Transverse colon (tissue), 4 donors: ENCODE measurements around the gene ATRN. TPM values are rescaled to one million over a fixed set of nuclear protein-coding genes. Genes with fewer than 3 reads are reported as not detected.

Experiments
- DNase-seq: peaks from one replicate; pipeline ENCODE4 v3.0.0-alpha.2; 2019
- H3K27ac ChIP-seq, 4 donors: fragments of 200-600 bp; sonication (generic); 2 replicates each; pipeline ENCODE4 v1.5.1; 2016 to 2018; ENCODE audit warnings: inconsistent platforms in 4 of 4
- H3K27me3 ChIP-seq: fragments of 200-600 bp; sonication (generic); 2 replicates; pipeline ENCODE4 v1.5.1; 2017; ENCODE audit warnings: inconsistent platforms
- H3K36me3 ChIP-seq, 4 donors: fragments of 200-600 bp; sonication (generic); 2 replicates each; pipeline ENCODE4 v1.5.1; 2017 to 2019; ENCODE audit warnings: inconsistent platforms in 4 of 4
- H3K4me1 ChIP-seq, 4 donors: fragments of 200-600 bp; sonication (generic); 2 replicates each; pipeline ENCODE4 v1.5.1; 2017 to 2020; ENCODE audit warnings: inconsistent platforms in 4 of 4
- H3K4me3 ChIP-seq, 4 donors: fragments of 200-600 bp; sonication (generic); 1 replicate in 1 of 4; 2 replicates in 3 of 4; pipeline versions ENCODE4 v1.5.1 to v1.6.1; 2017 to 2019; ENCODE audit warnings: inconsistent platforms in 4 of 4
- H3K9me3 ChIP-seq, 2 donors: fragments of 200-600 bp; sonication (generic); 2 replicates each; pipeline ENCODE4 v1.5.1; 2017 to 2019; ENCODE audit warnings: inconsistent platforms in 2 of 2
- CTCF ChIP-seq, 5 experiments: fragments of 200-600 bp in 3 of 5; fragments of 450-650 bp in 2 of 5; sonication (generic) in 3 of 5; IDR thresholded peaks; 1 replicate in 2 of 5; 2 replicates in 3 of 5; pipeline ENCODE4 v1.5.1; 2016 to 2017; ENCODE audit warnings: antibody characterized with exemption in 5 of 5, inconsistent platforms in 3 of 5, mild to moderate bottlenecking in 2 of 5, moderate library complexity in 1 of 5
- EP300 ChIP-seq: sonication (generic); formaldehyde crosslinking; IDR thresholded peaks from one replicate; pipeline ENCODE4 v1.6.1; 2017; ENCODE audit warnings: antibody characterized with exemption, low read depth
- POLR2A ChIP-seq: fragments of 450-650 bp; IDR thresholded peaks from one replicate; pipeline ENCODE4 v1.6.1; 2016; ENCODE audit warnings: antibody characterized with exemption, mild to moderate bottlenecking, moderate library complexity
- POLR2AphosphoS5 ChIP-seq, 3 donors: sonication (generic); formaldehyde crosslinking; IDR thresholded peaks; one replicate each; pipeline ENCODE4 v1.6.1; 2016; ENCODE audit warnings: antibody characterized with exemption in 3 of 3
- WGBS, 2 donors: methylation state at CpG; one replicate each; pipeline ENCODE4 v1.1.5; 2018; ENCODE audit warnings: low coverage in 1 of 2; 5-methylcytosine and 5-hydroxymethylcytosine counted together
- in situ Hi-C, 4 donors: fragments of 200-750 bp; cut with MboI; loops; one replicate each; pipeline versions ENCODE4 v1.15.0 to v1.15.1; 2017; ENCODE audit warnings: low sequenced_read_pairs in 3 of 4, low pct_ligation_motif_present in 1 of 4, low pct_unique_long_range_greater_than_20kb in 1 of 4
- intact Hi-C: fragments of 100-400 bp; cut with DNase I; formaldehyde crosslinking; loops from one replicate; pipeline ENCODE4 v1.15.1; 2023; ENCODE audit warnings: low total_unique reads
- total RNA-seq, 4 donors: library from RNA; depleted of rRNA; stranded (reverse); fragments of >200 nt; gene quantifications; one replicate each; pipeline ENCODE4 v1.1.0, GENCODE V29; 2016

ATRN gene
- total RNA-seq, 4 donors from 2014 or later: 6.8 to 24.7 (median 15.9) TPM

GRCh38 chr20:3696200-3696599, 225.4 kb downstream of the ATRN start:
- in situ Hi-C loops (loop anchor here in 1 of 4 donors (25.0 kb wide), 1 partner anchor 391 kb away; no protein-coding TSS in a partner anchor), intact Hi-C loops (no loop called here)
- no peak overlapping the region for H3K27ac ChIP-seq
- 70% methylated on average over 1 of the region's 1 CpG; no CpG with 5 or more reads in 1 of the 2 donors for WGBS, 2 donors
- no peaks in the 10 kb centered on the region for H3K36me3 ChIP-seq
- no peak overlapping the region for H3K4me3 ChIP-seq
- H3K9me3 ChIP-seq: no peaks in the 10 kb centered on the region
- H3K27me3 ChIP-seq: no peaks in the 10 kb centered on the region
- H3K4me1 ChIP-seq: no peaks in the 10 kb centered on the region
- TF ChIP-seq CTCF (IDR thresholded peaks at IDR 0.05): peak in 2 of 5 experiments; percentile 10 to 16
- TF ChIP-seq POLR2AphosphoS5 (IDR thresholded peaks at IDR 0.05): no peak
- no peak for DNase-seq

- H3K36me3 ChIP-seq: no peaks in the 10 kb centered on the region
- no peaks in the 10 kb centered on the region for H3K9me3 ChIP-seq
- no peak for DNase-seq
- no peak overlapping the region for H3K4me3 ChIP-seq
- intact Hi-C loops: no loop called here
- TF ChIP-seq CTCF (IDR thresholded peaks at IDR 0.05) (no peak), EP300 (no peak), POLR2A (no peak), POLR2AphosphoS5 (IDR thresholded peaks at IDR 0.05) (no peak)
- WGBS, 2 donors: 85% methylated on average over 13 of the region's 15 CpGs; no CpG with 5 or more reads in 1 of the 2 donors
- no peaks in the 10 kb centered on the region for H3K4me1 ChIP-seq
- in situ Hi-C loops: loop anchor here in 1 of 4 donors (25.0 kb wide), 1 partner anchor 390 kb away; no protein-coding TSS in a partner anchor
- H3K27ac ChIP-seq: no peak overlapping the region
- no peaks in the 10 kb centered on the region for H3K27me3 ChIP-seq
Measured at GRCh38 chr20:3696745-3697587, 226.1 kb downstream of the ATRN start.

- 80% methylated on average over 12 of the region's 18 CpGs; no CpG with 5 or more reads in 1 of the 2 donors for WGBS, 2 donors
Measured at GRCh38 chr20:3697588-3698305, 226.9 kb downstream of the ATRN start.

More at GRCh38 chr20:3697588-3698305, 226.9 kb downstream of the ATRN start:
- intact Hi-C loops (no loop called here), in situ Hi-C loops (loop anchor here in 1 of 4 donors (25.0 kb wide), 1 partner anchor 390 kb away; no protein-coding TSS in a partner anchor)
- H3K27me3 ChIP-seq: no peaks in the 10 kb centered on the region
- DNase-seq: no peak
- no peak overlapping the region for H3K27ac ChIP-seq
- H3K4me1 ChIP-seq: no peaks in the 10 kb centered on the region
- H3K4me3 ChIP-seq: no peak overlapping the region
- TF ChIP-seq EP300 (no peak), POLR2A (no peak), CTCF (IDR thresholded peaks at IDR 0.05) (no peak), POLR2AphosphoS5 (IDR thresholded peaks at IDR 0.05) (no peak)
- H3K36me3 ChIP-seq: no peaks in the 10 kb centered on the region
- H3K9me3 ChIP-seq: no peaks in the 10 kb centered on the region
